Fibroblast of skin of left quadriceps (primary cell): ENCODE measurements around the gene ZNF337.

Experiments used
- DNase-seq, 2 experiments: peaks; one replicate each; pipeline ENCODE4 v3.0.0-alpha.2; 2013; ENCODE audit warnings: low read depth in 2 of 2

Gene ZNF337

DNA sequence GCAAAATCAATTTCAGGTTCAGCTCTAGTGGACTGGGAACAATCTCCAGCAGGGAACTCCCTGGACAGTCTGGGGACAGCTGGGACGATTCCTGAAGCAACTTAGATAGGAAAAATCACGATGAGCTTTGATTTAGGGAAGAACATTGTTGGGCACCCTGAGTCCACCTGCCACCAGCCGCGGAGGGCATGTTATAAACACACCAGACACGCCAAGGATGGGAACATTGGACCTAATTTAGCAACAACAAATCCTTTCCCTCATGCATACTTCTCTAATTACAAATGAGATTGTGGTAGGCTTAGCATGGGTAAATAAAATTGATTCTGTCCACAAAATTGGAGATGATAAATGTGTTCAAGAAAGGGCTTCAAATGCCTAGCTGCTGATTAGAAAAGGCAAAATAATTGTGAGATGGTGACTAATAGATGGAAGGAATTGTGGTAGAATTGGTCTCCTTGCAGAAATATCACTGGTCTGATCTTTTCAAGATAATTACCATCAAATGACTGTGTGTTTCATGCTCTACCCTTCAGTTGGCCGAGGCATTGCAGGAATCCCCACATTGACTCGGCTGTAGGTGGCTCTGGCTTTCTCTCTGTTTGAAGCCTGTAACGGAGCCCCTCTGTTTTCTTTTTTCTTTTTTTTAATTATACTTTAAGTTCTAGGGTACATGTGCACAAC is 66.7 kb downstream of the ZNF337 start:
- no peak for DNase-seq

DNA sequence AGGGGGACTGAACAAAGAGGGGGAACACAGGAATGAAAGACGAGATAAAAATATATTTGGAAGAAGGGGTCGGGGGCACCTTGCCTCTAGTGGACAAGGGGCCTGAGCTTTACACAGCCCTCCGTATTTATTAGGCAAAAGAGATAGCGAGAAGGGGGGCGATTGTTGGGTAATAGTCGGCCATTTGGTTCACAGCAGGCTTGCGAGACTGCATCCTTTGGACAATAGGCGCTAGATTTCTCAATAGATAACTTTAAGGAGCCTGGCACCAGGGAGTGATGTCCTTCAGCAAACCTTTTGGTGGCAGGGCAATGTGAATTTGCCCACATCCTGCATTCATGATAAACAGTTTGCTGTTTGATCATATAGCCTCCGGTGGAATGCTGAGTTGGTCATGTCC is 69.9 kb downstream of the ZNF337 start:
- no peak for DNase-seq

DNA sequence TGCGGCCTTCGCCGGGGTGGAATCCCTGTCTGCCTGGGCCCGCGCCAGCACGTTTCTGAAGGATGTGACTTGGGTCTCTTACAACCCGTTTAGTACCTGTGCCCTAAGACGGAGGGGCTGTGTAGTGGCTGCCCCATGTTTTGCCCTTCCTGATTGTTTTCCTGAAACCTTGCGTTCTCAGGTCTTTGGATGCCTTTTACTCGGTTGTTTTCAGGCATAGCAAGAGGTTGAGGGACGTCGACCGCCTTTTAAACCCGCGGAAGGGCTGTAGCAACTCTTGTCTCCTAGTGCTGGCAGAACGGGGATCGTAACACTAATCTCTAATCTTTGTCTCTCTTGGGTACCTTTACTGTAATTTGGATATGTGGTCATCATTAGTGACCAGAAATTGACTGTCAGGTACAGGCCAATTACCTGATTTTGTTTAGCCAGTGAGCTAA is 72.1 kb downstream of the ZNF337 start:
- DNase-seq = no peak
